H1 (cell line): ENCODE data around the gene NPFFR1. TPM values are rescaled to one million over a fixed set of nuclear protein-coding genes. Genes with fewer than 3 reads are reported as not detected.

Experiments used
- CTCF ChIA-PET: fragments of 300-600 bp; sonication (Branson Sonifier 250); formaldehyde crosslinking; loops from one replicate; lab custom pipeline; 2021; ENCODE audit not compliant: partially characterized antibody; lab: Charles Lee
- POLR2A ChIA-PET: fragments of 300-600 bp; sonication (Branson Sonifier 250); formaldehyde crosslinking; loops from one replicate; lab custom pipeline; 2021; ENCODE audit warnings: inconsistent platforms; ENCODE audit not compliant: partially characterized antibody; lab: Charles Lee
- DNase-seq, 2 experiments: peaks; one replicate each; pipeline versions ENCODE4 v3.0.0 to v3.0.0-alpha.2; 2010 to 2022; ENCODE audit warnings: low spot score in 2 of 2, low read depth in 1 of 2, mixed read lengths in 1 of 2
- FAIRE-seq: peaks from 2 replicates; lab custom pipeline; 2011; peaks lifted over from hg19 to GRCh38; lab: Jason Lieb, UNC
- H2AFZ ChIP-seq: 2 replicates; pipeline ENCODE4 v1.8.1; 2012; ENCODE audit warnings: low read length, inconsistent platforms
- H2AK5ac ChIP-seq: 2 replicates; pipeline ENCODE4 v1.6.1; 2013; ENCODE audit warnings: low read depth, low read length
- H2BK120ac ChIP-seq: replicated peaks from 2 replicates; pipeline ENCODE3; 2013; ENCODE audit warnings: low read depth, low read length, inconsistent platforms
- H2BK12ac ChIP-seq: 2 replicates; pipeline ENCODE4 v1.6.1; 2013; ENCODE audit warnings: low read depth, low read length
- H2BK15ac ChIP-seq: 2 replicates; pipeline ENCODE4 v1.6.1; 2013; ENCODE audit warnings: low read length
- H2BK20ac ChIP-seq: 2 replicates; pipeline ENCODE4 v1.6.1; 2013; ENCODE audit warnings: low read length
- H2BK5ac ChIP-seq: 2 replicates; pipeline ENCODE4 v1.6.1; 2013; ENCODE audit warnings: low read depth, low read length
- H3K14ac ChIP-seq: 2 replicates; pipeline ENCODE4 v1.6.1; 2013; ENCODE audit warnings: inconsistent platforms; ENCODE audit not compliant: insufficient read length
- H3K18ac ChIP-seq: 2 replicates; pipeline ENCODE4 v1.6.1; 2013; ENCODE audit warnings: low read length; ENCODE audit errors: extremely low read depth
- H3K23ac ChIP-seq: 2 replicates; pipeline ENCODE4 v1.6.1; 2013; ENCODE audit warnings: inconsistent platforms; ENCODE audit not compliant: insufficient read length
- H3K23me2 ChIP-seq: 2 replicates; pipeline ENCODE4 v1.6.1; 2013; ENCODE audit warnings: low read depth, low read length
- H3K27ac ChIP-seq: 2 replicates; pipeline ENCODE4 v1.6.1; 2011; ENCODE audit warnings: low read depth, low read length, inconsistent platforms
- H3K27me3 ChIP-seq, 4 experiments: replicated peaks in 1 of 4; 1 replicate in 1 of 4; 2 replicates in 3 of 4; pipeline versions ENCODE4 v1.6.1 to v1.8.1; 2011 to 2013; ENCODE audit warnings: low read length in 3 of 4, mild to moderate bottlenecking in 3 of 4, inconsistent platforms in 2 of 4, mixed read lengths in 2 of 4, moderate library complexity in 1 of 4; ENCODE audit not compliant: control insufficient read depth in 3 of 4, insufficient read depth in 3 of 4; ENCODE audit errors: extremely low read depth in 1 of 4
- H3K36me3 ChIP-seq, 4 experiments: 2 replicates each; pipeline versions ENCODE4 v1.6.1 to v1.8.1; 2011 to 2013; ENCODE audit warnings: mild to moderate bottlenecking in 4 of 4, low read length in 3 of 4, moderate library complexity in 2 of 4, control low read depth in 1 of 4, inconsistent platforms in 1 of 4; ENCODE audit not compliant: insufficient read depth in 4 of 4, control insufficient read depth in 2 of 4
- H3K4ac ChIP-seq: replicated peaks from 2 replicates; pipeline ENCODE3; 2013; ENCODE audit warnings: low read length, low read depth, mixed read lengths, inconsistent platforms; ENCODE audit not compliant: insufficient read length
- H3K4me1 ChIP-seq, 4 experiments: replicated peaks in 1 of 4; 1 replicate in 1 of 4; 2 replicates in 3 of 4; pipeline versions ENCODE4 v1.6.1 to v1.8.1; 2011 to 2013; ENCODE audit warnings: low read length in 3 of 4, inconsistent platforms in 2 of 4, mixed read lengths in 1 of 4; ENCODE audit not compliant: insufficient read depth in 4 of 4, control insufficient read depth in 3 of 4
- H3K4me2 ChIP-seq, 2 experiments: 2 replicates each; pipeline versions ENCODE4 v1.6.1 to v1.8.1; 2011 to 2013; ENCODE audit warnings: low read depth in 2 of 2, low read length in 2 of 2, control low read depth in 1 of 2, inconsistent platforms in 1 of 2, mild to moderate bottlenecking in 1 of 2; ENCODE audit not compliant: insufficient read depth in 1 of 2
- H3K4me3 ChIP-seq, 4 experiments: fragments of 200-600, 300-600 bp in 1 of 4; sonication (generic), shearing (Covaris generic), sonication (Bioruptor Twin) in 1 of 4; 2 replicates each; pipeline versions ENCODE4 v1.5.1 to v1.8.1; 2011 to 2016; ENCODE audit warnings: low read length in 4 of 4, low read depth in 3 of 4, control low read depth in 2 of 4, inconsistent platforms in 2 of 4, mild to moderate bottlenecking in 2 of 4, mixed read lengths in 1 of 4, moderate library complexity in 1 of 4; ENCODE audit not compliant: insufficient read depth in 2 of 4; ENCODE audit errors: extremely low read depth in 1 of 4
- H3K56ac ChIP-seq: replicated peaks from 2 replicates; pipeline ENCODE3; 2013; ENCODE audit warnings: low read depth, mild to moderate bottlenecking, mixed read lengths, low read length, inconsistent platforms; ENCODE audit not compliant: insufficient read length
- H3K79me1 ChIP-seq: 2 replicates; pipeline ENCODE4 v1.6.1; 2013; ENCODE audit warnings: low read depth, low read length, control low read depth
- H3K79me2 ChIP-seq, 2 experiments: 2 replicates each; pipeline versions ENCODE4 v1.6.1 to v1.8.1; 2012 to 2013; ENCODE audit warnings: low read length in 2 of 2, mild to moderate bottlenecking in 2 of 2, inconsistent platforms in 1 of 2; ENCODE audit not compliant: insufficient read depth in 2 of 2, control insufficient read depth in 1 of 2
- H3K9ac ChIP-seq, 4 experiments: replicated peaks in 1 of 4; 1 replicate in 1 of 4; 2 replicates in 3 of 4; pipeline versions ENCODE4 v1.6.1 to v1.8.1; 2011 to 2013; ENCODE audit warnings: low read depth in 3 of 4, low read length in 3 of 4, control low read depth in 2 of 4, mild to moderate bottlenecking in 2 of 4, moderate library complexity in 2 of 4, inconsistent platforms in 1 of 4; ENCODE audit errors: extremely low read depth in 1 of 4
- H3K9me3 ChIP-seq, 2 experiments: 2 replicates each; pipeline versions ENCODE4 v1.6.1 to v1.8.1; 2012 to 2013; ENCODE audit warnings: mild to moderate bottlenecking in 2 of 2, moderate library complexity in 2 of 2, control low read depth in 1 of 2, inconsistent platforms in 1 of 2, low read depth in 1 of 2, low read length in 1 of 2, mixed read lengths in 1 of 2; ENCODE audit not compliant: insufficient read depth in 2 of 2
- H4K20me1 ChIP-seq, 2 experiments: replicated peaks in 1 of 2; 2 replicates each; pipeline versions ENCODE3 to v1.8.1; 2011 to 2013; ENCODE audit warnings: inconsistent platforms in 2 of 2, low read length in 2 of 2, mild to moderate bottlenecking in 1 of 2; ENCODE audit not compliant: insufficient read depth in 2 of 2, control insufficient read depth in 1 of 2
- H4K5ac ChIP-seq: 2 replicates; pipeline ENCODE4 v1.6.1; 2013; ENCODE audit warnings: low read length, low read depth, mixed read lengths, inconsistent platforms; ENCODE audit not compliant: insufficient read length
- H4K8ac ChIP-seq: 2 replicates; pipeline ENCODE4 v1.8.0; 2013; ENCODE audit warnings: mild to moderate bottlenecking, moderate library complexity, low read length, inconsistent platforms; ENCODE audit not compliant: insufficient read depth; ENCODE audit errors: extremely low read depth
- H4K91ac ChIP-seq: replicated peaks from 2 replicates; pipeline ENCODE3; 2013; ENCODE audit warnings: low read length, mixed read lengths, inconsistent platforms; ENCODE audit not compliant: insufficient read length
- WGBS, 2 experiments: shearing (Covaris generic) in 1 of 2; methylation state at CpG; one replicate each; pipeline versions ENCODE4 v1.1.6 to v1.1.7; 2013 to 2015; ENCODE audit warnings: low lambda C conversion rate in 2 of 2, mixed read lengths in 2 of 2, inconsistent platforms in 1 of 2, low coverage in 1 of 2, missing lambda C conversion rate in 1 of 2; ENCODE audit not compliant: insufficient replicate concordance in 2 of 2, insufficient coverage in 1 of 2, insufficient read length in 1 of 2; ENCODE audit errors: extremely low coverage in 1 of 2, missing lambda C conversion rate in 1 of 2; 5-methylcytosine and 5-hydroxymethylcytosine counted together
- polyA plus RNA-seq, 7 experiments: library from polyadenylated mRNA; depleted of rRNA in 3 of 7; stranded (reverse) in 5 of 7; unstranded in 2 of 7; fragments of >200 nt in 5 of 7; fragments of 200-250 nt in 2 of 7; gene quantifications; 1 replicate in 5 of 7; 2 replicates in 1 of 7; 4 replicates in 1 of 7; pipeline versions ENCODE4 v1.2.1 to v1.2.3, GENCODE V29; 2011 to 2013; ENCODE audit warnings: missing spikeins in 2 of 7, mixed read lengths in 2 of 7
- total RNA-seq: library from RNA; stranded (reverse); fragmentation: NEBNext Ultra II Directional; extraction: Animal tissue kit (Norgen Biotek cat#: 25700); gene quantifications from 2 replicates; pipeline ENCODE4 v1.2.1, GENCODE V29; 2021

Gene NPFFR1
- total and polyA plus RNA-seq, 2 of the 8 experiments (the other 6 are each of a cell fraction or from before 2014, with no cell fraction given) = 0.02 to 0.06 TPM

GRCh38 chr10:70227548-70228320 lies 56.1 kb downstream of the NPFFR1 start:
- H3K27me3 ChIP-seq = peaks cover 0 to 4% (median 0%) of the 10 kb centered on the region in 4 experiments; a peak in 2 of 7 replicates
- H3K79me1 ChIP-seq = peaks cover 5% of the 10 kb centered on the region
- no peak overlapping the region for H3K56ac ChIP-seq
- CTCF ChIA-PET = interaction anchor here (0.6 to 10.1 kb wide), 7 partner anchors 24 to 515 kb away, joined by 3 to 96 read pairs (median 5); no protein-coding TSS in a partner anchor
- no peak overlapping the region for H2BK12ac ChIP-seq
- peaks cover 7% of the 10 kb centered on the region; the same call in 1 of the 2 replicates for H3K23me2 ChIP-seq
- no peak overlapping the region for H3K4ac ChIP-seq
- H3K9me3 ChIP-seq = no peaks in the 10 kb centered on the region
- no peak overlapping the region for H3K23ac ChIP-seq
- no peak overlapping the region for H3K18ac ChIP-seq
- FAIRE-seq (no peak), DNase-seq (no peak)
- H3K9ac ChIP-seq = no peak overlapping the region
- WGBS, 2 experiments = 93% methylated on average over 3 of the region's 3 CpGs; no CpG with 5 or more reads in 1 of the 2 experiments
- no peak overlapping the region for H3K14ac ChIP-seq
- no peak overlapping the region for H3K4me3 ChIP-seq
- peaks cover 0 to 29% of the 10 kb centered on the region in 2 experiments; a peak in 3 of 4 replicates for H3K79me2 ChIP-seq
- H4K5ac ChIP-seq = no peak overlapping the region
- H2BK5ac ChIP-seq = no peak overlapping the region
- no peak overlapping the region for H3K27ac ChIP-seq
- no peak overlapping the region for H2BK15ac ChIP-seq
- peaks cover 0 to 4% (median 2%) of the 10 kb centered on the region in 4 experiments; a peak in 4 of 7 replicates for H3K4me1 ChIP-seq
- H3K36me3 ChIP-seq = peaks cover 5 to 22% (median 10%) of the 10 kb centered on the region in 4 experiments; a peak in 5 of 8 replicates
- H2BK120ac ChIP-seq = no peak overlapping the region
- no peak overlapping the region for H2AFZ ChIP-seq
- POLR2A ChIA-PET = interaction anchor here (0.6 kb wide), 1 partner anchor 246 kb away, joined by 3 read pairs; no protein-coding TSS in a partner anchor
- no peaks in the 10 kb centered on the region for H4K20me1 ChIP-seq
- H2AK5ac ChIP-seq = no peak overlapping the region
- H2BK20ac ChIP-seq = no peak overlapping the region
- H4K91ac ChIP-seq = no peak overlapping the region
- H3K4me2 ChIP-seq = no peak overlapping the region
- H4K8ac ChIP-seq = no peak overlapping the region; the same call in 1 of the 2 replicates
